Measurements from ENCODE around the gene PTPN14. TPM values are rescaled to one million over a fixed set of nuclear protein-coding genes. Genes with fewer than 3 reads are reported as not detected.

Gene PTPN14
- total and polyA plus RNA-seq, 2 of the 8 experiments (the other 6 are each of a cell fraction or from before 2014, with no cell fraction given) = 14.4 to 93.6 TPM

- Histone ChIP-seq H2AK5ac (ENCODE audit: low read depth, low read length) (no peak overlapping the region), H2BK20ac (ENCODE audit: low read length) (no peak overlapping the region), H3K27ac (ENCODE audit: low read depth, low read length) (no peak overlapping the region), H2BK15ac (ENCODE audit: low read length) (no peak overlapping the region), H3K14ac (ENCODE audit: insufficient read length) (no peak overlapping the region), H3K18ac (ENCODE audit: extremely low read depth, low read length) (no peak overlapping the region), H3K23me2 (ENCODE audit: low read depth, low read length) (no peaks in the 10 kb centered on the region; the same call in 1 of the 2 replicates), H4K91ac (replicated peaks; ENCODE audit: insufficient read length, low read length) (no peak overlapping the region), H3K27me3 (replicated peaks in 1 of 4; ENCODE audit: control insufficient read depth in 3 of 4, extremely low read depth in 1 of 4, insufficient read depth in 3 of 4, low read length in 3 of 4) (no peaks in the 10 kb centered on the region), H3K4ac (replicated peaks; ENCODE audit: insufficient read length, low read depth, low read length) (no peak overlapping the region), H4K20me1 (replicated peaks in 1 of 2; ENCODE audit: control insufficient read depth in 1 of 2, insufficient read depth in 2 of 2, low read length in 2 of 2) (no peaks in the 10 kb centered on the region), H2BK120ac (replicated peaks; ENCODE audit: low read depth, low read length) (no peak overlapping the region), H3K79me1 (ENCODE audit: low read depth, low read length) (no peaks in the 10 kb centered on the region), H3K9me3 (ENCODE audit: insufficient read depth in 2 of 2, low read depth in 1 of 2, low read length in 1 of 2) (no peaks in the 10 kb centered on the region), H3K36me3 (ENCODE audit: control insufficient read depth in 2 of 4, insufficient read depth in 4 of 4, low read length in 3 of 4) (no peaks in the 10 kb centered on the region), H2BK12ac (ENCODE audit: low read depth, low read length) (no peak overlapping the region), H3K4me1 (replicated peaks in 1 of 4; ENCODE audit: control insufficient read depth in 3 of 4, insufficient read depth in 4 of 4, low read length in 3 of 4) (no peaks in the 10 kb centered on the region), H3K4me3 (ENCODE audit: extremely low read depth in 1 of 4, insufficient read depth in 2 of 4, low read depth in 3 of 4, low read length in 4 of 4) (no peak overlapping the region), H3K23ac (ENCODE audit: insufficient read length) (no peak overlapping the region), H3K4me2 (ENCODE audit: insufficient read depth in 1 of 2, low read depth in 2 of 2, low read length in 2 of 2) (no peak overlapping the region), H3K9ac (replicated peaks in 1 of 4; ENCODE audit: extremely low read depth in 1 of 4, low read depth in 3 of 4, low read length in 3 of 4) (no peak overlapping the region), H2AFZ (ENCODE audit: low read length) (no peak overlapping the region), H4K5ac (ENCODE audit: insufficient read length, low read depth, low read length) (no peak overlapping the region), H4K8ac (ENCODE audit: extremely low read depth, insufficient read depth, low read length) (no peak overlapping the region), H3K79me2 (ENCODE audit: control insufficient read depth in 1 of 2, insufficient read depth in 2 of 2, low read length in 2 of 2) (no peaks in the 10 kb centered on the region), H2BK5ac (ENCODE audit: low read depth, low read length) (no peak overlapping the region), H3K56ac (replicated peaks; ENCODE audit: insufficient read length, low read depth, low read length) (no peak overlapping the region)
- CTCF ChIA-PET (ENCODE audit: partially characterized antibody) = interaction anchor here (0.8 to 3.0 kb wide), 9 partner anchors 11 to 305 kb away, joined by 3 to 7 read pairs (median 4); no protein-coding TSS in a partner anchor
- FAIRE-seq (no peak), DNase-seq (ENCODE audit: low read depth in 1 of 2, low spot score in 2 of 2) (no peak)
- POLR2A ChIA-PET (ENCODE audit: partially characterized antibody) = interaction anchor here (1.7 to 10.3 kb wide), 2 partner anchors 12 to 16 kb away, joined by 4 to 70 read pairs; partner anchors contain the start of gene PTPN14
- WGBS, 2 experiments (ENCODE audit: extremely low coverage in 1 of 2, insufficient coverage in 1 of 2, insufficient read length in 1 of 2, insufficient replicate concordance in 2 of 2, low coverage in 1 of 2, low lambda C conversion rate in 2 of 2, missing lambda C conversion rate in 1 of 2) = 83% methylated on average over 2 of the region's 2 CpGs; no CpG with 5 or more reads in 1 of the 2 experiments
- TF ChIP-seq RNF2 (IDR thresholded peaks at IDR 0.05; ENCODE audit: borderline replicate concordance, low read depth, low read length, missing control alignments, poor library complexity, severe bottlenecking) (no peak), CEBPB (IDR thresholded peaks at IDR 0.05; ENCODE audit: low read depth, low read length) (no peak), NRF1 (IDR thresholded peaks at IDR 0.05; ENCODE audit: low read depth, low read length) (no peak), EGR1 (IDR thresholded peaks at IDR 0.05; ENCODE audit: borderline replicate concordance, low read depth, low read length) (no peak), NANOG (IDR thresholded peaks at IDR 0.05; ENCODE audit: insufficient read depth, low read depth, low read length, poor library complexity, severe bottlenecking) (no peak), TEAD4 (IDR thresholded peaks at IDR 0.05; ENCODE audit: low read depth, low read length) (no peak), TAF1 (IDR thresholded peaks at IDR 0.05; ENCODE audit: low read depth, low read length) (no peak), SUZ12 (IDR thresholded peaks at IDR 0.05; ENCODE audit: low read length) (no peak)
- TF ChIP-seq, protein P1, sequence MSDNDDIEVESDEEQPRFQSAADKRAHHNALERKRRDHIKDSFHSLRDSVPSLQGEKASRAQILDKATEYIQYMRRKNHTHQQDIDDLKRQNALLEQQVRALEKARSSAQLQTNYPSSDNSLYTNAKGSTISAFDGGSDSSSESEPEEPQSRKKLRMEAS (IDR thresholded peaks at IDR 0.05) = no peak
Observed at GRCh38 chr1:214567481-214567980, 16.1 kb upstream of the PTPN14 start.
